ENCODE measurements around the gene ICA1L.
A peak's percentile ranks its signal among the peaks of the same experiment; 100 is the strongest.

ICA1L gene

GRCh38 chr2:202782940-202783558, 88.5 kb downstream of the ICA1L start:
- FAIRE-seq (no peak), DNase-seq (ENCODE audit: low spot score) (no peak)

GRCh38 chr2:202780514-202781021, 91.0 kb downstream of the ICA1L start:
- peak; percentile 98 for FAIRE-seq

GRCh38 chr2:202778217-202778616, 93.3 kb downstream of the ICA1L start:
- no peak for DNase-seq (ENCODE audit: low spot score)
- FAIRE-seq = no peak

More at GRCh38 chr2:202780514-202781021, 91.0 kb downstream of the ICA1L start:
- DNase-seq (ENCODE audit: low spot score) = peak; percentile 90

GRCh38 chr2:202774104-202774503, 97.5 kb downstream of the ICA1L start:
- DNase-seq (ENCODE audit: low spot score) = no peak
- no peak for FAIRE-seq

GRCh38 chr2:202773301-202773973, 98.1 kb downstream of the ICA1L start:
- FAIRE-seq (no peak), DNase-seq (ENCODE audit: low spot score) (no peak)

- FAIRE-seq = no peak
- DNase-seq (ENCODE audit: low spot score) = no peak
These were observed 99.7 kb downstream of the ICA1L start for GRCh38 chr2:202771741-202772460.

GRCh38 chr2:202771336-202771735, 100.2 kb downstream of the ICA1L start:
- no peak for FAIRE-seq

GRCh38 chr2:202769201-202769600, 102.4 kb downstream of the ICA1L start:
- no peak for DNase-seq (ENCODE audit: low spot score)
- FAIRE-seq = no peak

More at GRCh38 chr2:202771336-202771735, 100.2 kb downstream of the ICA1L start:
- no peak for DNase-seq (ENCODE audit: low spot score)

GRCh38 chr2:202768273-202768672, 103.3 kb downstream of the ICA1L start:
- FAIRE-seq (no peak), DNase-seq (ENCODE audit: low spot score) (no peak)

- FAIRE-seq (no peak), DNase-seq (ENCODE audit: low spot score) (no peak)
These were observed 106.1 kb downstream of the ICA1L start for GRCh38 chr2:202765436-202765835.

- no peak for DNase-seq (ENCODE audit: low spot score)
- no peak for FAIRE-seq
These were observed 106.6 kb downstream of the ICA1L start for GRCh38 chr2:202764991-202765390.

GRCh38 chr2:202763916-202764315, 107.7 kb downstream of the ICA1L start:
- DNase-seq (ENCODE audit: low spot score) (no peak), FAIRE-seq (no peak)

GRCh38 chr2:202762556-202762955, 109.0 kb downstream of the ICA1L start:
- FAIRE-seq (no peak), DNase-seq (ENCODE audit: low spot score) (no peak)

- no peak for FAIRE-seq
- no peak for DNase-seq (ENCODE audit: low spot score)
These were observed 110.7 kb downstream of the ICA1L start for GRCh38 chr2:202760848-202761247.

- FAIRE-seq = peak; percentile 41
These were observed 113.0 kb downstream of the ICA1L start for GRCh38 chr2:202758604-202759003.

GRCh38 chr2:202758128-202758527, 113.4 kb downstream of the ICA1L start:
- no peak for DNase-seq (ENCODE audit: low spot score)
- FAIRE-seq = no peak

More at GRCh38 chr2:202758604-202759003, 113.0 kb downstream of the ICA1L start:
- DNase-seq (ENCODE audit: low spot score) = no peak

GRCh38 chr2:202757339-202757738, 114.2 kb downstream of the ICA1L start:
- no peak for FAIRE-seq

GRCh38 chr2:202756598-202756997, 115.0 kb downstream of the ICA1L start:
- FAIRE-seq = no peak
- no peak for DNase-seq (ENCODE audit: low spot score)

More at GRCh38 chr2:202757339-202757738, 114.2 kb downstream of the ICA1L start:
- DNase-seq (ENCODE audit: low spot score) = no peak

- no peak for FAIRE-seq
These were observed 116.6 kb downstream of the ICA1L start for GRCh38 chr2:202754936-202755335.

GRCh38 chr2:202752071-202752470, 119.5 kb downstream of the ICA1L start:
- FAIRE-seq (no peak), DNase-seq (ENCODE audit: low spot score) (no peak)

More at GRCh38 chr2:202754936-202755335, 116.6 kb downstream of the ICA1L start:
- no peak for DNase-seq (ENCODE audit: low spot score)

GRCh38 chr2:202750763-202751427, 120.7 kb downstream of the ICA1L start:
- no peak for DNase-seq (ENCODE audit: low spot score)
- FAIRE-seq = no peak
